BJ (cell line): ENCODE results near the gene TRPV3. TPM values are rescaled to one million over a fixed set of nuclear protein-coding genes. Genes with fewer than 3 reads are reported as not detected.

Experiments
- CTCF ChIA-PET: fragments of 350-600 bp; formaldehyde crosslinking; extraction: SDS; loops from one replicate; lab custom pipeline; 2021; ENCODE audit warnings: antibody characterized with exemption, inconsistent platforms; lab: Yijun Ruan, JAX
- POLR2A ChIA-PET: fragments of 300-600 bp; sonication (Branson Sonifier 250); formaldehyde crosslinking; extraction: SDS; loops from one replicate; lab custom pipeline; 2021; ENCODE audit warnings: antibody characterized with exemption; lab: Charles Lee
- DNase-seq: peaks from one replicate; pipeline ENCODE4 v3.0.0-alpha.2; 2011; ENCODE audit warnings: low read depth
- H3K27me3 ChIP-seq: 2 replicates; pipeline ENCODE4 v1.6.0; 2011; ENCODE audit warnings: low read length; ENCODE audit not compliant: control insufficient read depth, insufficient read depth
- H3K36me3 ChIP-seq: 2 replicates; pipeline ENCODE4 v1.5.1; 2011; ENCODE audit warnings: low read length; ENCODE audit not compliant: control insufficient read depth, insufficient read depth
- H3K4me3 ChIP-seq: 2 replicates; pipeline ENCODE4 v1.5.1; 2011; ENCODE audit warnings: low read depth, mild to moderate bottlenecking, control low read depth, low read length
- polyA plus RNA-seq: library from polyadenylated mRNA; depleted of rRNA; stranded (reverse); fragments of >200 nt; gene quantifications from 2 replicates; pipeline ENCODE4 v1.2.3, GENCODE V29; 2011
- TF ChIP-seq, protein P1 (sequence below): IDR thresholded peaks from 2 replicates; pipeline ENCODE4 v1.5.1; 2011; ENCODE audit warnings: low read depth, mild to moderate bottlenecking, control low read depth, inconsistent platforms, low read length, moderate library complexity; ENCODE audit not compliant: insufficient read depth

The TRPV3 gene
- polyA plus RNA-seq, 1 experiment: 0.56 TPM

GRCh38 chr17:3529817-3530741 lies 27.5 kb downstream of the TRPV3 start:
- ChIA-PET CTCF (interaction anchor here (1.3 kb wide), 1 partner anchor 118 kb away, joined by 6 read pairs; no protein-coding TSS in a partner anchor), POLR2A (no interaction called here)
- TF ChIP-seq, protein P1, sequence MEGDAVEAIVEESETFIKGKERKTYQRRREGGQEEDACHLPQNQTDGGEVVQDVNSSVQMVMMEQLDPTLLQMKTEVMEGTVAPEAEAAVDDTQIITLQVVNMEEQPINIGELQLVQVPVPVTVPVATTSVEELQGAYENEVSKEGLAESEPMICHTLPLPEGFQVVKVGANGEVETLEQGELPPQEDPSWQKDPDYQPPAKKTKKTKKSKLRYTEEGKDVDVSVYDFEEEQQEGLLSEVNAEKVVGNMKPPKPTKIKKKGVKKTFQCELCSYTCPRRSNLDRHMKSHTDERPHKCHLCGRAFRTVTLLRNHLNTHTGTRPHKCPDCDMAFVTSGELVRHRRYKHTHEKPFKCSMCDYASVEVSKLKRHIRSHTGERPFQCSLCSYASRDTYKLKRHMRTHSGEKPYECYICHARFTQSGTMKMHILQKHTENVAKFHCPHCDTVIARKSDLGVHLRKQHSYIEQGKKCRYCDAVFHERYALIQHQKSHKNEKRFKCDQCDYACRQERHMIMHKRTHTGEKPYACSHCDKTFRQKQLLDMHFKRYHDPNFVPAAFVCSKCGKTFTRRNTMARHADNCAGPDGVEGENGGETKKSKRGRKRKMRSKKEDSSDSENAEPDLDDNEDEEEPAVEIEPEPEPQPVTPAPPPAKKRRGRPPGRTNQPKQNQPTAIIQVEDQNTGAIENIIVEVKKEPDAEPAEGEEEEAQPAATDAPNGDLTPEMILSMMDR: no peak
- DNase-seq: no peak
- H3K4me3 ChIP-seq: no peak overlapping the region
- no peaks in the 10 kb centered on the region for H3K36me3 ChIP-seq
- H3K27me3 ChIP-seq: no peaks in the 10 kb centered on the region

DNA sequence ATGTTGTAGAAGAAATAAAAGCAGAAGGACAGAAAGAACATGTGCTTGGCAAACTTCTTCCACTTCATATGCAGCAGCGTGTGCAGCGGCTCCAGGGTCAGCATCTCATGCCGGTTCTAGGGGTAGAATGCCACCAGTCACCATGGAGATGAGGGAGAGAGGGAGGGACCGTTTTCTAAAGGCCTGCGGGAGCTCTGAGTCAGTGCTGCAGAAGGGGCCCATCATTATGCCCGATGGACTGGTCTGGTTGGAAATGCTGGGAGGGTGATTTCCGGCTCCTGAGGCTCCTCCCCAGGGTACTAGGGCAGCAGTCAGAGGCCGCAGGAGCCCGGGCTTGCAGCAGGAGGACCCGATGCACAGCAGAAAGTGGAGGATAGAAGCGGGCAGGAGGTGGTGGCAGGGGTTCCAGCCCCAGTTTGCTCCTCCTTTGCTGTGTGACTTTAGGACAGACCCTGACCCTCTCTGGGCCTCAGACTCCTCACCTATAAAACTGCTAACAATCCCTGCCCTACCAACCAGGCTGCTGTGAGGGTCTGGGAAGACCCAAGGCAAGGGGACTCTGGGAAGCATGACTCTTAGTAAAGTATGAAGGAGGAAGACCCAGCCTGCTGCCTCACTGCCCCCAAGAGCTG lies 28.6 kb downstream of the TRPV3 start:
- Histone ChIP-seq H3K27me3 (no peaks in the 10 kb centered on the region), H3K36me3 (no peaks in the 10 kb centered on the region), H3K4me3 (no peak overlapping the region)
- CTCF ChIA-PET: no interaction called here
- POLR2A ChIA-PET: no interaction called here
- no peak for DNase-seq
- TF ChIP-seq, protein P1: no peak

DNA sequence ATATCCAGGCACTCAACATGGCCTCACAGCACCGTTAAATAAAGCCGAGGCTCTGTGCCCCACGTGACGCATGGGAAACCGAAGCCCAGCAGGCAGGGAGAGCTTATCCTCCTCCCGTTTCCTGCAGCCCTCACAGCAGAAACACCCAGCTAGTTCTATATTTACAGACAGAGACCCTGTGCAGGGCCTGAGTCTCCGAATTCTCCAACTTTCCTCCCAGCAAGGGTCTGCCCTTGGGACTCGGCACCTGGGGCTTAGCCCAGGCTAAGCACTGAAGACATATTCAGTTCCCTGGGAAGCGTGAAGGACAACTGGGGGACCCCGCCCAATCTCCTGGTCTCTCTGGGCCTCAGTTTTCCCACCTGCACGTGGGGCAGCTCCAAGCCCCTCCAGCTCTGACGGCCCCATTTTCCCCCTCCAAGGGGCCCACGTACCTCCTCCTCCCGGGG lies 29.2 kb downstream of the TRPV3 start:
- DNase-seq: no peak
- POLR2A ChIA-PET: no interaction called here
- CTCF ChIA-PET: no interaction called here
- Histone ChIP-seq H3K36me3 (no peaks in the 10 kb centered on the region), H3K27me3 (no peaks in the 10 kb centered on the region), H3K4me3 (no peak overlapping the region)
- TF ChIP-seq, protein P1: no peak

DNA sequence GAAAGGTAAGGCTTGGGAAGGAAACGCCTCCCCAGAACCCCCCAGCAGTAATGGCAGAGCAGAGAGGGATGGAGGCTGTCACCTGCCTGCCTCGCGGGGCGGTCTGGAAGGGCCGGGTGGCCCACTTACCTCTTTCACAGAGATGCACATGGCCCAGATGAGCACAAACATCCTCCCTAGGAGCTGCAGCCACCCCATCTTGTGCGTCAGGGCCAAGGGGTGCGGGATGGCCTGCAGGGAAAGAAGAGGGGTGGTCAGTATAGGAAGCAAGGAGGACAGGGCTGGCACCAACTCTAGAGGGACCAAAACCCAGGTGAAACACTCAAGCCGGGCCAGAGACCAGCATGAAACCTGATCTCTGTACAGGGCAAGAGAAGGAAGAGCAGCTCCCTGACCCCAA lies 29.7 kb downstream of the TRPV3 start:
- Histone ChIP-seq H3K36me3 (no peaks in the 10 kb centered on the region), H3K4me3 (no peak overlapping the region), H3K27me3 (no peaks in the 10 kb centered on the region)
- POLR2A ChIA-PET: no interaction called here
- TF ChIP-seq, protein P1: no peak
- CTCF ChIA-PET: no interaction called here
- no peak for DNase-seq

GRCh38 chr17:3527468-3527867 lies 30.1 kb downstream of the TRPV3 start:
- no peaks in the 10 kb centered on the region for H3K36me3 ChIP-seq
- ChIA-PET POLR2A (no interaction called here), CTCF (no interaction called here)
- H3K27me3 ChIP-seq: no peaks in the 10 kb centered on the region
- DNase-seq: no peak
- TF ChIP-seq, protein P1: no peak
- no peak overlapping the region for H3K4me3 ChIP-seq
